IPS-18a (cell line): Measurements from ENCODE around the gene COL17A1.

Source experiments
- H3K27ac ChIP-seq: one replicate; pipeline ENCODE4 v1.5.1; 2013; ENCODE audit warnings: low read length
- H3K27me3 ChIP-seq: one replicate; pipeline ENCODE4 v1.6.1; 2013; ENCODE audit warnings: mild to moderate bottlenecking, low read length; ENCODE audit not compliant: control insufficient read depth, insufficient read depth
- H3K36me3 ChIP-seq: one replicate; pipeline ENCODE4 v1.6.1; 2013; ENCODE audit warnings: low read depth, low read length; ENCODE audit not compliant: control insufficient read depth
- H3K4me1 ChIP-seq: one replicate; pipeline ENCODE4 v1.6.1; 2013; ENCODE audit warnings: low read depth, low read length; ENCODE audit not compliant: control insufficient read depth
- H3K4me3 ChIP-seq: one replicate; pipeline ENCODE4 v1.5.1; 2013; ENCODE audit warnings: low read length
- H3K9ac ChIP-seq: one replicate; pipeline ENCODE4 v1.6.1; 2013; ENCODE audit warnings: mild to moderate bottlenecking, low read length, moderate library complexity
- H3K9me3 ChIP-seq: one replicate; pipeline ENCODE4 v1.6.1; 2013; ENCODE audit warnings: low read depth, low read length; ENCODE audit not compliant: control insufficient read depth

The COL17A1 gene

DNA sequence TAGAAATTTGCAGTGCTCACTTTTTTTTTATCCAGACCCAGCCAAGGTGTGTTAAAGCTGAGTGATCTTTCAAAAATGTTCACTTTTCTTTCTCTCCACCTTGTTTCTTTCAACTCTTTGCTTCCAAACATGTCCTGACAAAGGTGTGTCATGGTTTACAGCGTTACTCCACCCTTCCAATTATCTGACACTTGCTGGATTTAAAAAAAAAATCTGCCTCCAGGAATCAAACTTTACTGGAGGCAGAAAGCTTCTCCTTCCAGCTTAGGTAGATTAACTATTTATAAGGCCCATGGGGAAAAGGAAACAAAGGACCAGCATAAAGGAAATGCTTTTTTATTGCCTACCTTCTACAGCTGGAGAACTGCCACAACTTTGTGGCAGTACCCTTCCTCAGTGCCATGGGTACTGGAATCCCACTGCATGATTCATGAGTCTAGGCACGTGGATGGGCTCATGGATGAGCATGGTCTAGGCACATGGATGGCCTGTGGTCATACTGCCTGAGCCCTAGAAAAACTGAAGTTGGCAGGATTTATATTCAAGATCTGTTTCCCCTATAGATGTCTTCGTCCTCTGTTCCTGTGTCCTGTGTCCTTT, at the start of gene COL17A1:
COL17A1 (minus strand) TSS at position 80 of the 600 bp plus-strand sequence. CDS start 5,207 bp downstream, outside the sequence.
- H3K4me1 ChIP-seq = peaks cover 8% of the 10 kb centered on the region
- no peak within 1 kb of the TSS for H3K4me3 ChIP-seq
- H3K27ac ChIP-seq = no peak within 1 kb of the TSS
- no peaks in the 10 kb centered on the region for H3K36me3 ChIP-seq
- H3K27me3 ChIP-seq = no peaks in the 10 kb centered on the region
- H3K9ac ChIP-seq = no peak within 1 kb of the TSS
- H3K9me3 ChIP-seq = no peaks in the 10 kb centered on the region

DNA sequence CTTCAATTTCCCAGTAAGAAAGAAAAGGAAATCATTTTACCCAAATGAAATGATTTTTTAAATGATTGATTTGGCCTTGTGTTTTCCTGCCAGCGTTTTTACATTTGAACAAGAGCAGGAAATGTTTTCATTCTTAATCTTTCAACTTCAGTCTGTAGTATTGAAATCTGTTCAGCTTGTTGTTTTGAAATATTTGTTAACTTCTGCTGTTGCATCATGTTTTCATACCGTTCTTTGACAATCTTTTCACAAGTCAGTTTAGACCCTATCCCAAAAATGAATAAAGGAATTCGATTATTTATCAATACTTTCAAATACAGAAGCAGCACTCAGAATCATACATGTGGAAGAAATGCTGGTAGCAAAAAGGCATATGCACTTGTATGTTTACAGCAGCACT, 44.4 kb upstream of the COL17A1 start:
- Histone ChIP-seq H3K36me3 (peaks cover 3% of the 10 kb centered on the region), H3K9ac (no peak overlapping the region), H3K4me1 (peaks cover 4% of the 10 kb centered on the region), H3K27me3 (no peaks in the 10 kb centered on the region), H3K27ac (no peak overlapping the region), H3K4me3 (no peak overlapping the region), H3K9me3 (no peaks in the 10 kb centered on the region)

DNA sequence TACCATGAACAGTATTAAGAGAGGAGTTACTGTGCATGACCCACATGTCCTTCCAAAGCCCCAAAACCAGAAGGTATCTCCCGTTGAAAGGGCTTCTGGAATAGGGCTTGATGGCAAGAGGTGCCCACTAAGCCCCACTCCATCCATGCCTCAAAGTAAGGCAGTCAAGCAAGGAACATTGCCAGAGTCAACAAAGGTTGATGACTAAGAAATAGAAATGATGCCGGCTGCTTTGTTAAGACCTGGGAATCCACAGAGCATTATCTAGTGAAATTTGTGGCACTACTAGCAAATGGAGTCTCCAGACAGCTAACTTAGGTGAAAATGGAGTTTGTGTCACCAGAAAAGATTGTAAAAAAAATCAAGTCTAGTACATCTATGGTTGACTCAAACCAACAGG, 42.5 kb upstream of the COL17A1 start:
- H3K9me3 ChIP-seq = no peaks in the 10 kb centered on the region
- peaks cover 3% of the 10 kb centered on the region for H3K36me3 ChIP-seq
- H3K27ac ChIP-seq = no peak overlapping the region
- H3K4me3 ChIP-seq = no peak overlapping the region
- H3K9ac ChIP-seq = no peak overlapping the region
- H3K4me1 ChIP-seq = peaks cover 4% of the 10 kb centered on the region
- no peaks in the 10 kb centered on the region for H3K27me3 ChIP-seq

DNA sequence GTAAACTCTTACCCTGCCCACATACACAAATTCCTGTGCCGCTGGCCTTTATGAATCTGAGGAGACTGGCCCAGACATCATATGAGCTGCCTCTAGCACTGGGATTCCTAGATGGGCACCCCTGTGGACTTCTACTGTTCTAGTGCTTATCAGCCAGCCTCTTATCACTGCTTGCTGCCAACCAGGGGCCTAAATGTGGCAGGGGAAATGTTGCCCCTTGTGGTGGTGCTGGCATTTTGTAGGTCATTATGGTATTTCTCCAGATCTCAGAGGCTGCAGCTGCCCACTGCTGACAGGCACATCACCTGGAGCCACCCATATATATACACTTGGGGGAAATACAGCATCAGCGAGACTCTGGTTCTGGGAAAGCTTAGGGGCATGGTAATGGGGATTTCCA, 41.7 kb upstream of the COL17A1 start:
- H3K27ac ChIP-seq = no peak overlapping the region
- H3K9ac ChIP-seq = no peak overlapping the region
- H3K36me3 ChIP-seq = peaks cover 3% of the 10 kb centered on the region
- H3K9me3 ChIP-seq = no peaks in the 10 kb centered on the region
- no peak overlapping the region for H3K4me3 ChIP-seq
- H3K27me3 ChIP-seq = no peaks in the 10 kb centered on the region
- H3K4me1 ChIP-seq = peaks cover 4% of the 10 kb centered on the region

DNA sequence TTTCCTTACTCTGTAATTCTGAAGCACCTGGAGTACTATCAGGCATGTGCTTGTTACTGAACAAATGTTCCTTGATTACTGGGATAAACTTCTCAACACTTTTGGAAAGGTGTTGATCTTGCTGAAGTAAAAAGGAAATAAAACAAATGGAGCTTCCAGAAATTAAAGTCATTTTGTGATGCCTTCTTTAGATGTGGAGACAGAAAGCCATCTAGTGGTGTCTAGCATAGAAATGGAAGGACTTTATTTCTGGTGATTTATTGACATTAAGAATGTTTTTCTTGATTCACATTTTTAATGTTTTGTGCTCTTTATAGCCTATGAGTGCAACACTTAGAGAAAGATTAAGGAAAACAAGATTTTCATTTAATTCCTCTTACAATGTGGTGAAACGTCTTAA, 37.7 kb upstream of the COL17A1 start:
- H3K4me3 ChIP-seq = no peak overlapping the region
- no peaks in the 10 kb centered on the region for H3K9me3 ChIP-seq
- no peak overlapping the region for H3K9ac ChIP-seq
- H3K4me1 ChIP-seq = peaks cover 16% of the 10 kb centered on the region
- H3K27ac ChIP-seq = no peak overlapping the region
- no peaks in the 10 kb centered on the region for H3K27me3 ChIP-seq
- peaks cover 3% of the 10 kb centered on the region for H3K36me3 ChIP-seq

DNA sequence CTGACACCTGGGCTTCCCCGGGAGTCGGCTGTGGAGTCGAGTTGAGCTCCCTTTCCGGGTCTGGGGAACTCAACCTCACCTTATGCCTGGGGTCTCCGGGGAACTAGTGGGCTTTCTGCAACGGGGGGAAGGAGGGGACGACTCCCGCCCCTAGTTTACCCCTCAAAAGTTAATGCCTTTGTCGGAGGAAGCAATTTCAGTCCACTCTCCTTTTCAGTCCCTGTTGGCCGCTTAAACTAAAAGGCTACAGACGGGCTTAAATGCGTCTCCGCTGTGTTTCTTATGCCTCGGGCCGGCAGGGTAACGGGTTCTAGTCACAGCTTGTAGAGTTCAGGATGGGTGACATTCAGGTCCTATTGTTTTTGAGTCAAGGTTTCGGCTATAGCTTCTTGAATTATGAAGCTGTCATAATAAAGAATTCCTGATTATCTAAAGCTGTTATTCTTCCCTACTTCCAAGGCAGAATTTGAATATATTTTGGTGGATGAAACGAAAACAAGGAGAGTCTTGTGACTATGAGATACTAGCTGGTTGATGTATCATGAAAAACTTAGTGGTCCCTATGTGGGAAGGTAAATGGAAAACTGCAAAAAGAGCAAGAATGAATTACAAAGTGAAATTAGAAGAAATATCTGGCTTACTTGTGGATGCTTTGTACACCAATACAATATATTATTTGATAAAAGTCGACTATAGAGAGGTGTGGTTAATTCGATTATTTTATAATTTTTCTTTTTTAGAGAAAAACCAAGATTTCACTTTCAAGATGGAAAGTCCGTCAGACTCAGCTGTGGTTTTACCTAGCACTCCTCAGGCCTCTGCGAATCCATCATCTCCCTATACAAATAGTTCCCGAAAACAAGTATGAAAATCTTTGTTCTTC, 36.8 kb upstream of the COL17A1 start:
- Histone ChIP-seq H3K36me3 (peaks cover 3% of the 10 kb centered on the region), H3K4me3 (peak overlapping the region; percentile 96), H3K27ac (peak overlapping the region; percentile 94), H3K9ac (peak overlapping the region; percentile 98), H3K9me3 (no peaks in the 10 kb centered on the region), H3K27me3 (no peaks in the 10 kb centered on the region), H3K4me1 (peaks cover 16% of the 10 kb centered on the region)

DNA sequence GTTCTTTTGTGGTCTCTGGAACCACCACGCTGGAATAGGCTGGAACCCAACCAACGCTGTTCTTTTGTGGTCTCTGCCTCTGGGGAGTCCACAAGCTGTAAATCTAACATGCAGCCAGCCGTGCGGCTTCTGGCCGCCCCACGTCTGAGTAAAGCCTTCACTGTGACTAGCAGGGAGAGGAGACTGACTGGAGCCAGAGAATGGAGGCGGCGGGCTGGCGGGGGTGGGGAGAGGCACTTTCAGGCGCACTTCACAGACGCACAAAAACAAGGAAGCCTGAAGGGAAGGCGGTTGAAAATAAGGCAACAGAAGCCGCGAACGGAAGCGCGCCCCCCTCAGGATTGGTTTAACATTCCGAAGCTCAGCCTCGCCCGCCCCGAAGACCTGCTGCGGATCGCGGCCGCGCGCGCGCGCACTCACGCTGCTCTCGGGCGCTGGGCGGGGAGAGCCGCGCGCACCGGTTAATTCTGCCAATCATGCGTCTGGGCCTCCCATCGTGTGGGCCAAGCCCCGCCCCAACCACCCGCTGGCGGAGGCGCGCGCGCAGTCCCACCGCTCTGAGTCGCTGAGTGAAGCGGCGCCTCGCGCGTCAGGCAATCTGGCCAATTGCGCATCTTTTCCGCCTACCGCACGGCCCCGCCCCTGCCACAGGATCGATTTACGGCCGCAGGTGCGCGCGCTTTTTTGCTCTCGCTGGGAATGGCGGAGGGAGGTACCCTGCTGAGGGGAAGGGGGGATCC, 36.0 kb upstream of the COL17A1 start, which contains the start of gene SFR1:
SFR1 (plus strand) TSS at position 687 of the 740 bp plus-strand sequence; CDS start at position 700, 13 bp downstream.
- Histone ChIP-seq H3K4me3 (peak within 1 kb of the TSS; percentile 96), H3K9me3 (no peaks in the 10 kb centered on the region), H3K27me3 (no peaks in the 10 kb centered on the region), H3K4me1 (peaks cover 11% of the 10 kb centered on the region), H3K36me3 (peaks cover 3% of the 10 kb centered on the region), H3K9ac (peak within 1 kb of the TSS; percentile 100), H3K27ac (peak within 1 kb of the TSS; percentile 99)

DNA sequence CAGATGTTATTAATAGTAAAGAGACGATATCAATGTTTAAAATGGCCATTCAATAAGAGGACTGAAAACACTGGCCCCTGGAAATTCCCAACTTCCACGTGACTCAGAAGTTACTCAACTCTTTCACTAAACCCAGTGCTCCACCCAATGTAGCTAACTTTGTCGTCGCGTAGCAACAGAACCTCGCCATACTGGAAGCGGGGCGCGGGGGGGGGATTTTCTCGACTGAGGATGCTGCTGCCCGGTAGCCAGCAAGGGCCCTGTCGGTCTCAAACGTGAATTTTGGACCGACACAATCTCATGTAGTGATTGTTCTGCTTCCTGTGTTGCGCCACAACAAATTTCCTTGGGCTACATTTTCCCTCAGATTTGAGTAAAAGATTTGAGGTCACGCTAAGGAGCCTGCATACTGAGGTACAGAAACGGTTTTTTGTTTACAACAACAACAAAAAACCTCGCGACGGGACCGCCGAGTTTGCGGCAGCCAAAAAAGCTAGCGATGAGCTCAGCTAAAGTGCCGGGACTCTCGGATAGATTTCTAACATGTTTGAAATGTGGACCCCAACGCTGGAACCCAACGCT, 35.3 kb upstream of the COL17A1 start:
- peaks cover 11% of the 10 kb centered on the region for H3K4me1 ChIP-seq
- peak overlapping the region; percentile 100 for H3K9ac ChIP-seq
- peak overlapping the region; percentile 94 for H3K4me3 ChIP-seq
- peak overlapping the region; percentile 99 for H3K27ac ChIP-seq
- peaks cover 3% of the 10 kb centered on the region for H3K36me3 ChIP-seq
- no peaks in the 10 kb centered on the region for H3K27me3 ChIP-seq
- H3K9me3 ChIP-seq = no peaks in the 10 kb centered on the region

DNA sequence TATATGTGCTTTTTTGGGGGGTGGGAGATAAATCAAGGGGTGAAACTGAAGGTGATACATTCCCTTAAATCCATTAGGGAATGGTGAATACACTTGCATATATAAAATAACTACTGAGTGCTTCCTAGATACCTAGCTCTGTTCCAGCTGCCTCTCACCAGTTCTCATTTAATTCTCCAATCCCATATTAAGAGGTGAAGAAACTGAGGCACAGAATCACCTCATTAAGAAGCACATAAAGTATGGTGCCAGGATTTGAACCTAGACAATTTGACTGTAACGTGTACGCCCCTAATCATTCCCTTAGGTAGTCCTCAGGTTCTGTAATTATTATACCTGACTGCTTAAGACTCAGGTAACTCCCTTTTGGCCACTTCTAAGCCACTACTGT, 34.8 kb upstream of the COL17A1 start:
- peaks cover 3% of the 10 kb centered on the region for H3K36me3 ChIP-seq
- no peaks in the 10 kb centered on the region for H3K9me3 ChIP-seq
- H3K27ac ChIP-seq = peak overlapping the region; percentile 99
- peak overlapping the region; percentile 100 for H3K9ac ChIP-seq
- H3K4me3 ChIP-seq = peak overlapping the region; percentile 94
- H3K27me3 ChIP-seq = no peaks in the 10 kb centered on the region
- H3K4me1 ChIP-seq = peaks cover 11% of the 10 kb centered on the region

DNA sequence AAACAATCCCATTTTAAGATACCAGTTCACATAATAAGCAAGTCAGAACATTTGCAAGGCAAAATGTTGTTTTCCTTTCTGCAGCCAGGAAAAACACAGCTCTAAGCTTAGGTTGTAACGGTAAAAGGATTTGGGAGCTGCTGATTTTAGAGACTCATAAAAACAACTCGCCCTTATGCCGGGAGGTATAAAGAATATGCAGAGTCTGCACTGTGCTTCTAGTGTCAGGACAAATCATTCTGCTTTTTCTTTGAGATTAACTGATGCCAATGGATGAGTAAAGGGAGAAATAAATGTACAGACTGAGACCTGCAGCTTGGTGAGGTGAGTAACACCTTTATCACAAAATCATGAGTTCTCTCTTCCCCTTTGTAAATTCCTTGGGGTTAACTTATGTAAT, 34.3 kb upstream of the COL17A1 start:
- Histone ChIP-seq H3K4me3 (peak overlapping the region; percentile 94), H3K9ac (peak overlapping the region; percentile 100)

DNA sequence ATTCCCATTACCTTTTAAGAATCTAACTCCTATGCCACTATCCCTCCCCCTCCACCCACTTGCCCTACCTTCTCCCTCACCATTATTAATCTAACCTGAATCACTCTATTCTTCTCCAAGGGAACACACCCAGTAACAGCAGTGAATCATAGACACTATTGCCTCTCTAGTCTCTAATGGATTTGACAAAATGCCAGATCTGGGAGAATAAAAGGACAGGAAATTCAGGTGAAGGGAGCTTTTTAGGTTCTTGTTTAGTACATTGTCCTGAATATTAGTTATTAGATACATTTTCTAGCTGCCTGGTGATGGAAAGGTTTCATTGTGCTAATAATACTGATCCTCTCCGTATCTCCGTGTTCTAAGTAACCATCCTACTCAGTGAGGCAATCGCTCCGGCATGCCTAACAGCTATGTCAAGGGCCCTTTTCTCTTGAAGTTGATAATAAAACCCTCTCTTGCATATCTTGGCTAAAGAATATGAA, 32.2 kb upstream of the COL17A1 start:
- no peak overlapping the region for H3K4me3 ChIP-seq
- H3K9ac ChIP-seq = no peak overlapping the region
- peaks cover 11% of the 10 kb centered on the region for H3K4me1 ChIP-seq
- no peaks in the 10 kb centered on the region for H3K9me3 ChIP-seq
- H3K36me3 ChIP-seq = no peaks in the 10 kb centered on the region
- H3K27me3 ChIP-seq = no peaks in the 10 kb centered on the region
- no peak overlapping the region for H3K27ac ChIP-seq

More for the DNA sequence above, 34.3 kb upstream of the COL17A1 start:
- peak overlapping the region; percentile 99 for H3K27ac ChIP-seq
- H3K27me3 ChIP-seq = no peaks in the 10 kb centered on the region
- peaks cover 11% of the 10 kb centered on the region for H3K4me1 ChIP-seq
- H3K36me3 ChIP-seq = no peaks in the 10 kb centered on the region
- H3K9me3 ChIP-seq = no peaks in the 10 kb centered on the region
